OCI-M2 (cell line): ENCODE data around the gene COL5A1.
"Not testable (repeated sequence)": the region's sequence is repeated elsewhere in the genome, so short reads cannot be mapped to it uniquely, and the experiment has no call there.

ENCODE experiments used
- DNase-seq: peaks from one replicate; lab custom pipeline; 2025; ENCODE audit not compliant: unreplicated experiment; lab: John Stamatoyannopoulos, UW

The COL5A1 gene

DNA sequence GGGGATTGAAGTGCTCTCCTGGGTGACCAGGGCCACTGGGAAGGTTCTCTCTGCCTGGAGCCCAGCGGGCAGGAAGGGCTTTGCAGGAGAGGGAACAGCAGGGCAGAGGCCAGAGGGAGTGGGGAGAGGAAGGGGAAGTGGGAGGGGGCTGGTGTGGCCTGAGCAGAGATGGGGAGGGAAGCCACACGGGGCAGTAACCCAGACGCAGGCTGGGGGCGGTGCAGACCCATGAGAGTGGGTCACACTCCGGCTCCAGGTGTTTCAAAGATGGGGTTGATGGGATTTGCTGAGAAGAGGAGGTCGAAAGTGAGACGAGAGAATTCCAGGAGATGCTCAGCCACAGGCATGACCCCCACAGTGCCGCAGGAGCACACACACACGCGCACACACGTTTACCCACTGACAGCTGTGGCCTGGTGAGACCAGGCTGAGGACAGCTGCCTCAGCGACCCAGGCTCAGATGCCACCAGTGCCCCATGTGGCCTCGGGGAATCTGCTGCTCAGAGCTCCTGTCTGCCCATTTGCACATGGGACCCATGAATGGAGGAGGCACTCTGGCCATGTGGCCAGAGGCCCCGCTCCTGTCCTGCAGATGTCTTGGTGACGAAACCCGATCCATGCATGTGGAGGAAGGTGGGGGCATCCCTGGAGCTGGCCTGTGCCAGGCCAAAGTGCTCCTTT is 206.3 kb downstream of the COL5A1 start:
- DNase-seq, result no peak

GRCh38 chr9:134848504-134848903 is 206.9 kb downstream of the COL5A1 start:
- DNase-seq, result no peak

DNA sequence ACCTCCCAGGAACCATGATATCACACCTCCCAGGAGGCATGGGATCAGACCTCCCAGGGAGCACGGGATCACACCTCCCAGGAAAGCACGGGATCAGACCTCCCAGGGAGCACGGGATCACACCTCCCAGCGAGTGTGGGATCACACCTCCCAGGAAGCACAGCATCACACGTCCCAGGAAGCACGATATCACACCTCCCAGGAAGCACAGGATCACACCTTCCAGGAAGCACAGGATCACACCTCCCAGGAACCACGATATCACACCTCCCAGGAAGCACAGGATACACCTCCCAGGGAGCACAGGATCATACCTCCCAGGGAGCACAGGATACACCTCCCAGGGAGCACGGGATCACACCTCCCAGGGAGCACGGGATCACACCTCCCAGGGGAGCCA is 209.0 kb downstream of the COL5A1 start:
- no peak for DNase-seq

- no peak for DNase-seq
Measured at GRCh38 chr9:134851020-134851419, 209.4 kb downstream of the COL5A1 start.

DNA sequence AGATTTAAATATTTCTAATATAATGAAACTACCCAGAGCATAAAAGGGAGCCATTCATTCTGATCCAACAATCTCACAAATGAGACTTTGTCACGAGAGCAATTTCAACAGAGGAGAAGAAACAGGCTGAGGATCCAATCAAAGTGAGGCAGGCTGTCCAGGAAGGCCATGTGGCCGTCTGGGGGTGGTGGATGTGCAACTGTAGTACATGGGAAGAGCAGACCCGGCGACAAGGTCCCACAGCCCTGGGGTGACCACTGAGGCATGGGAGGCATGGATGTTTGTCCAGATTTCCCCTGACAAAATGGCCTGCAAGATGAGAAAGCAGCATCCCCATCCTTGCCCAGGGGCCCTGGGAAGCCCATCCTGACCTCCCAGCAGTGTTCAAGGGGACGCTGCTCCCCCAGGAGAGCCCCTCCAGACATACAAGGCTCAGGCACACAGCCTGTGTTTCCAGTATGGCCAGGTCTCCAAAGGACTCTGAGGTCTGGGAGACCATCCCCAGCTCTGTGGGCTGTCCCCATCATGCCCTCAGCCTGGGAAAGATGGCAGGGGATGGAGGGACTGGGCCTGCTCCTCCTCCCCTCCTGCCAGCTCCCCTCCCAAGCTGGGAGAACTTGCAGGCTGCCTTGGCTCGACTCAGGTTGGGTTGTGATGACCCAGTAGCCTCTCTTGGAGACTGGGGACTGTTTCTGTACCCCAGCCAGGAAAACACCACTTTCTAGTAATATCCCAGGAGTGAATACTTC is 211.5 kb downstream of the COL5A1 start:
- DNase-seq, result no peak

- DNase-seq, result no peak
Measured at GRCh38 chr9:134853893-134854292, 212.3 kb downstream of the COL5A1 start.

DNA sequence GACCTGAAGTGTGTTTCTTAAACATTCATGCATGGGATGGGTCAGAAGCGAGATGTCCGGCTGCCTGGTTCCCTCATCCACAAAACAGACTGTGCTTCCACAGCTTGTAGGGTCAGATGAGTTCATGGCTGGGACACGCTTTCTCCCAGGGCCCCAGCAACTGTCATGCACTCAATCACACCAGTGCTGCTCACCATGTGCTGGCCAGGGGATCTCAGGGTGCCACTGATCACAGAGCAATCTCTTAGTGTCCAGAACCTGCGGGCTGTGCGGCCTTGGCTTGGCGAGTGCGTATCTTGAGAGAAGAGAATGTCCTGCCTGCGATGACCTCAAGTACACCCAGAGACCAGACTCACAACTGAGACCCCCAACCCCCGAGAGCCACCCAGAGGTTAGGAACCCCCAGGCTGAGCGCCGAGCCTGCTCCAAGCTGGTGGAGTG is 213.0 kb downstream of the COL5A1 start:
- no peak for DNase-seq

DNA sequence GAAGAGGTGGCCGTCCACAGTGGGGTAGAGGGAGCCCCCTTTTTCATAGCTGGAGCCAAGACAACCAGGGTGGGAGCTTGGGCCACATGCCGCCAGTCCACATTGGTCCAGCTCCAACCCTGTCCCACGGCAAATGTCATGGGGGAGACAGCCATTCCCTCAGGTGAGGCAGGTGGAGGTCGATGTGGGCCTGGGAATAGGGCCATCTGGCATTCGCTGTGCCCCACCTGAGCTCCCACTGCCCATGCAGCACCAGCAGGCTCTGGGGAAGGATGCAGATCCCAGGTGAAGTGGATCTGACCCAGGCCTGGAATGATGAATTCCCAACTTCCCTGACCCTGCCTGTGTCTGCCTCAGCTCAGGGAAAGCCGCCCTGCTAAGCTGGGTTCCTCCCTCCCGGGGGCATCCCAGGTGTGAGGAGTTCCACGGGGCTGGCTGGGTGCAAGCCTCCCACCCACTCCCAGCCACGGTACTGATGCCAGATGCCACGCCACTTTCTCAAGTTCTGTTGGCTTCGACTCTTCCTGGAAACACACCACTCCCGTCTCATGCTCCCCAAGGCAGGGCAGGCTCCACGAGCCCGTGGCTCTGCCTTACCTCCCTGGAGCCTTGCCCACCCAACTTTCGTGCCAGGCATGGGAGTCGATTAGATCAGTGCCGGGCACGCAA is 213.8 kb downstream of the COL5A1 start:
- no peak for DNase-seq

DNA sequence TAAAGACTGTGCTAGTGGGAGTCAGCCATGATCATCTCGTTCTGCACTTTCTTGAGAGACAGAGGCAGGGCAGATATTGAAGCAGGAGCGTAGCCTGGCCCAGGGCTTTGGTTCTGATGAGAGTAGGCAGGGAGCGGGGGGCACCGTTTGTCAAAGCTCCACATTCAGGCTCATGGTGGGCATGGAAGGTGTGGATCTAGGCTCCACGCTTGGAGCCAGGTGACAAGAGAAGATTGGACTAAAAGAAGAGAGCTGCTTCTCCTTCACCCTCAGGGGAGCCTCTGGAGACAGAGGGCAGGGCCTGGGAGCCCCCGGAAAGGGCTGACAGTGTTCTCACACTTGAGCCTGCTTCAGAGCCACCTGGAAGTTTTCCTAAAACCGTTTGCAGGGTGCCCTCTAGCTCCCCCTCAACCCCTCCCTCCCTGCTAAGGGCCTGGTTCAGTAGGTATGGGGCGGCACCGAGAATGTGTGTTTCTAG is 214.3 kb downstream of the COL5A1 start:
- no peak for DNase-seq

- not testable (repeated sequence) for DNase-seq
Measured at GRCh38 chr9:134857451-134857850, 215.8 kb downstream of the COL5A1 start.

GRCh38 chr9:134858051-134858841 is 216.6 kb downstream of the COL5A1 start:
- no peak for DNase-seq

DNA sequence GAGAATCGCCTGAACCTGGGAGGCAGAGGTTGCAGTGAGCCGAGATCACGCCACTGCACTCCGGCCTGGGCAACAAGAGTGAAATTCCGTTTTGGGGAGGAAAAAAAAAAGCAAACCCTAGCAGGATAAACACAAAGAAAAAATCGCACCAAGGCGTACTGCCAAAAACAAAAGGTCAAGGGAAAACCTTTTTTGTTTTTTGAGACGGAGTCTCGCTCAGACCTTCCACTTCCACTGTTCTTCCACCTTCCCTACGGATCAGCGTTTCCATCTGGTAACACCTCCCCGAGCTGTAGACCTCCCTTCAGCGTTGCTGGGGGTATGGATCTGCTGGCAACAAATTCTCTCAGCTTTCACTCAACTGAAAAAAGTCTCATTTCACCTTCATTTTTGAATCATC is 218.9 kb downstream of the COL5A1 start:
- no peak for DNase-seq

DNA sequence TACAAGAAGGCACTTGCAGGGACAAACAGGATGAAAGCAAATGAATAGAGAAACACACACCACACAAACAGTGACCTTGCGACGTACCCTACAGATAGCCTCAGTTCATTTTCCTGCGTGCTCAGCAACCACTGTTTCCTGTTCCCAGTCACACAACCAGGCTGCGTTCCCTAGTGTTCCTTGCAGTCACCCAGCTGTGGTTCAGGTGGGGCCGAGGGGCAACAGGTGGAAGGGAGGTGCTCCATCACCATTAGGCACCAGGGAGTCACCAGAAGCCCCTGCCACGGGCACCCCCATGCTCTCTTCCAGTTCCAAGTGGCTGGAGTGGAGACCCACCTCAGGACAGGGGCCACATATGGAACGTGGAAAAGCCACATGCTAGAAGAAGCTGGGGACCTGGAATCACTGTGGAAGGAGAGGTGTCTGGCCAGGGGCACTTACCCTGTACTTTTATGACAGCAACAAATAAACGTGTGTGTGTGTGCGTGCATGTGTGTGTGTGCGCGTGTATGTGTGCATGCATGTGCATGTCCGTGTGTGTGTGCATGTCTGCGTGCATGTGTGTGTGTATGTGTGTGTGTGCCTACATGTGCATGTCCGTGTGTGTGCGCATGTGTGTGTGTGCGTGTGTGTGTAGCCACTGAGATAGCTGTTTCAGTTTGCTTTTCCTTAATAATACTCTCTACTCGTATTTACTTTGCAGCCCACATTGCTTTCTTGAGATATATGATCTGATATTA is 220.2 kb downstream of the COL5A1 start:
- DNase-seq, result no peak

- DNase-seq, result no peak
Measured at GRCh38 chr9:134863306-134863902, 221.8 kb downstream of the COL5A1 start.

DNA sequence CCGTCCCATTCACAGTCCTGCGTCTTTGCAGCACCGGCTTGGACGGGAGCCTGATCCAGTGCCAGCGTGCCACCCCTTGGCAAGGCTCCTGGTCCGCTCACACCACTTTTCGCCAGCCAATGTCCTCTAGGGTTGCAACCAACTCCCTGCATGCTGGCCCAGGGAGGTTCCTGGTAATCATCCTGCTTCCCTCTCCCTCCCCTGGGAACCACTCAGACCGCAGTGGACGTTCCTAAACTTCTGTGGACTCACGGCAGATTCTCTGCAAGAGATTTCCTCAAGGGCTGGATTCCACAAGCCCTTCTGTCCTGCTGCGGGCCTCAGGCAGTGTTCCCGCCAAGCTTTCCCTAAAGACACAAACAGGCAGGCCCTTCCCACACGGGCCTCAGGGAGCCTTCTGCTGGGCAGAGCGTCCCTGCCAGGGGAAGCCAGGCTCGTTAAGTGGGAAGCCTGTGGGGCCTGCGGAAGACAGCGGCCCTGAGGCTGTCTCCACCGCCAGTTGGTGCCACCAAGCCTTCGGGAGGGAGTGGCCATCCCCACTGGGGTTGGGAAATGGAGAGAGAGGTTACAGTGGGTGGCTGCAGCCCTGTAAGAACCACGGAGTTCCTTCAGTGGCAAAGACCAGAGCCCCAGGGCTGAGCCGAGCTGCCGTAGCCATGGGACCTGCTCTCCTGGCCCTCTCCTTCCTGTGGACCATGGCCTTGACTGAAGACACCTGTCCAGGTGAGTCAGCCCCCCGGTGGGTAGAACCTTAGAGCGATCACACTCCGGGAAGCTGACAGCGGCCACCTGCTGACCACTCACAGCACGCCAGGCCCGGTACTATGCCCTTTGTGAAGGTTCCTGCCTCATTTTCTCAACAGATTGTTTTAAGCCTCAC is 222.6 kb downstream of the COL5A1 start:
- no peak for DNase-seq

DNA sequence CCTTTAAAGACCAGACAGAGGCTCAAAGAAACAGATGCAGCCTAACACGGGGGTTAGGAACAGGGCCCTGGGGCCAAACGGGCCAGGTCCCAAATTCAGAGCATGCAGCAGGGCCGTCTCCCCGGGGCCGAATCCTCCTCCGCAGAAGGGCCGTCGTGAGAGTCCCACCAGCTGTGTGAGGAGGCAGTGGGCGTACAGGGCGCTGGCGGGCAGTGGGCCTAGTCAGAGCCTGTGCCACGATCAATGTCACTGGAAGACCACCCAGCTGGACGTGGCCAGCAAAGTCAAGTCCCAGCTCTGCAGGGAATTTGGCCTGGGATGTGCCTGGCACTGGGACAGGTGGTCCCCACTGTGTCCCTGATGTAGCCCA is 223.2 kb downstream of the COL5A1 start:
- no peak for DNase-seq

GRCh38 chr9:134867917-134868750 is 226.5 kb downstream of the COL5A1 start:
- DNase-seq, result no peak
